Right lobe of liver (tissue), 6 donors: ENCODE measurements around the gene AIFM3. TPM values are rescaled to one million over a fixed set of nuclear protein-coding genes. Genes with fewer than 3 reads are reported as not detected.

ENCODE experiments used
- ATAC-seq, 4 donors: fragments of 200-7000 bp; cut with Tn5 transposase; one replicate each; pipeline ENCODE4 v1.9.1; 2020; ENCODE audit warnings: mild to moderate bottlenecking in 4 of 4, moderate library complexity in 4 of 4
- DNase-seq, 3 donors: peaks; one replicate each; pipeline ENCODE4 v3.0.0-alpha.2; 2020
- H3K27ac ChIP-seq, 3 donors: fragments of 200-600 bp; one replicate each; pipeline ENCODE4 v1.8.0; 2022
- H3K27me3 ChIP-seq, 2 donors: fragments of 200-600 bp; one replicate each; pipeline ENCODE4 v1.8.0; 2022
- H3K36me3 ChIP-seq, 4 donors: fragments of 200-600 bp; sonication (generic) in 1 of 4; one replicate each; pipeline versions ENCODE4 v1.5.1 to v1.8.0; 2017 to 2022; ENCODE audit warnings: control low read depth in 1 of 4
- H3K4me1 ChIP-seq, 4 donors: fragments of 200-600 bp; sonication (generic) in 1 of 4; one replicate each; pipeline versions ENCODE4 v1.5.1 to v1.8.0; 2017 to 2022; ENCODE audit warnings: control low read depth in 1 of 4
- H3K4me3 ChIP-seq, 3 donors: fragments of 200-600 bp; one replicate each; pipeline ENCODE4 v1.8.0; 2022
- H3K9me3 ChIP-seq, 4 donors: fragments of 200-600 bp; sonication (generic) in 1 of 4; one replicate each; pipeline versions ENCODE4 v1.5.1 to v1.8.0; 2017 to 2022; ENCODE audit warnings: control low read depth in 1 of 4
- CTCF ChIP-seq, 4 donors: fragments of 200-600 bp in 3 of 4; fragments of 450-650 bp in 1 of 4; IDR thresholded peaks; one replicate each; pipeline versions ENCODE4 v1.5.1 to v1.8.0; 2016 to 2022; ENCODE audit warnings: antibody characterized with exemption in 4 of 4, mild to moderate bottlenecking in 2 of 4
- POLR2A ChIP-seq: fragments of 450-650 bp; IDR thresholded peaks from one replicate; pipeline ENCODE4 v1.6.1; 2017; ENCODE audit warnings: antibody characterized with exemption, mild to moderate bottlenecking
- WGBS: methylation state at CpG from one replicate; pipeline ENCODE4 v1.1.6; 2018; ENCODE audit warnings: low coverage, low lambda C conversion rate; ENCODE audit not compliant: insufficient coverage; ENCODE audit errors: missing lambda C conversion rate; 5-methylcytosine and 5-hydroxymethylcytosine counted together
- intact Hi-C, 2 donors: fragments of 100-400 bp; cut with DNase I; formaldehyde crosslinking; loops; one replicate each; pipeline versions ENCODE4 v1.11.2 to v1.14.1; 2022
- total RNA-seq, 6 experiments: library from RNA; depleted of rRNA in 2 of 6; stranded (reverse); fragments of >200 nt in 2 of 6; fragmentation: NEBNext Ultra II Directional in 3 of 6; extraction: Animal tissue kit (Norgen Biotek cat#: 25700) in 3 of 6; gene quantifications; one replicate each; pipeline versions ENCODE4 v1.1.0 to v1.2.4, GENCODE V29; 2016 to 2023
- donor health status: DM: no; HTN: yes; CAD: no.
- donor health status: DM: no; HTN: no; CAD: no.
- donor health status: DM: no; HTN: no; CAD: no.
- donor health status: DM: no; HTN: yes; CAD: no.
- donor health status: DM: no; HTN: yes; CAD: no.

AIFM3 gene
- total RNA-seq, 6 experiments from 2014 or later = 0.37 to 1.4 (median 1.0) TPM

GRCh38 chr22:20994902-20995241, 27.8 kb downstream of the AIFM3 start:
- ATAC-seq (no peak), DNase-seq (no peak)
- TF ChIP-seq POLR2A = no peak
- no peak for TF ChIP-seq CTCF (IDR thresholded peaks at IDR 0.05)
- H3K4me1 ChIP-seq = no peaks in the 10 kb centered on the region
- peaks cover 0 to 37% (median 8%) of the 10 kb centered on the region in 4 donors for H3K36me3 ChIP-seq
- no peak overlapping the region for H3K4me3 ChIP-seq
- no peaks in the 10 kb centered on the region for H3K27me3 ChIP-seq
- no peak overlapping the region for H3K27ac ChIP-seq
- no peaks in the 10 kb centered on the region for H3K9me3 ChIP-seq
- intact Hi-C loops = loop anchor here in 1 of 2 donors (10.0 kb wide), 1 partner anchor 50 kb away; no protein-coding TSS in a partner anchor
- WGBS = no CpG with 5 or more reads among the region's 10 CpGs

- intact Hi-C loops = loop anchor here in 1 of 2 donors (10.0 kb wide), 1 partner anchor 51 kb away; no protein-coding TSS in a partner anchor
- Histone ChIP-seq H3K9me3 (no peaks in the 10 kb centered on the region), H3K4me3 (no peak overlapping the region), H3K4me1 (peaks cover 0 to 5% (median 2%) of the 10 kb centered on the region in 4 donors), H3K27ac (no peak overlapping the region), H3K36me3 (peaks cover 0 to 40% (median 8%) of the 10 kb centered on the region in 4 donors), H3K27me3 (no peaks in the 10 kb centered on the region)
- TF ChIP-seq CTCF (IDR thresholded peaks at IDR 0.05) = no peak
- no peak for ATAC-seq
- WGBS = no CpG with 5 or more reads among the region's 23 CpGs
- peak in 1 of 3 donors; percentile 43 for DNase-seq
Measured at GRCh38 chr22:20995329-20996030, 28.4 kb downstream of the AIFM3 start.

GRCh38 chr22:20996031-20996410, 29.0 kb downstream of the AIFM3 start:
- H3K27me3 ChIP-seq = no peaks in the 10 kb centered on the region
- peaks cover 0 to 10% (median 5%) of the 10 kb centered on the region in 4 donors for H3K4me1 ChIP-seq
- no peak for ATAC-seq
- H3K9me3 ChIP-seq = no peaks in the 10 kb centered on the region
- H3K36me3 ChIP-seq = peaks cover 0 to 40% (median 8%) of the 10 kb centered on the region in 4 donors
- TF ChIP-seq POLR2A = no peak
- no peak for TF ChIP-seq CTCF (IDR thresholded peaks at IDR 0.05)
- peak in 1 of 3 donors; percentile 38 for DNase-seq
- intact Hi-C loops = loop anchor here in 1 of 2 donors (10.0 kb wide), 1 partner anchor 51 kb away; no protein-coding TSS in a partner anchor
- no CpG with 5 or more reads among the region's 10 CpGs for WGBS
- no peak overlapping the region for H3K4me3 ChIP-seq
- no peak overlapping the region for H3K27ac ChIP-seq

GRCh38 chr22:20996598-20997535, 29.8 kb downstream of the AIFM3 start:
- H3K36me3 ChIP-seq = peaks cover 0 to 34% (median 6%) of the 10 kb centered on the region in 4 donors
- 80% methylated on average over 4 of the region's 27 CpGs for WGBS
- no peak overlapping the region for H3K27ac ChIP-seq
- no peak overlapping the region for H3K4me3 ChIP-seq
- intact Hi-C loops = loop anchor here in 1 of 2 donors (10.0 kb wide), 1 partner anchor 52 kb away; no protein-coding TSS in a partner anchor
- no peak for ATAC-seq
- TF ChIP-seq CTCF (IDR thresholded peaks at IDR 0.05) (no peak), POLR2A (no peak)
- peak in 1 of 3 donors; percentile 42 for DNase-seq
- H3K9me3 ChIP-seq = no peaks in the 10 kb centered on the region
- no peaks in the 10 kb centered on the region for H3K27me3 ChIP-seq
- peaks cover 0 to 14% (median 5%) of the 10 kb centered on the region in 4 donors for H3K4me1 ChIP-seq
